HEK293 (cell line): ENCODE measurements around the gene TMEM270.

Experiments used
- BCL11B ChIP-seq: fragments of 450-650 bp; formaldehyde crosslinking; IDR thresholded peaks from 2 replicates; pipeline ENCODE4 v1.5.1; 2016; ENCODE audit warnings: low read depth, missing biosample characterization, missing genetic modification characterization
- GFI1B ChIP-seq: fragments of 450-650 bp; formaldehyde crosslinking; IDR thresholded peaks from 2 replicates; pipeline ENCODE4 v1.5.1; 2016; ENCODE audit warnings: missing biosample characterization, missing genetic modification characterization
- HOXC10 ChIP-seq: sonication (generic); formaldehyde crosslinking; IDR thresholded peaks from 2 replicates; pipeline ENCODE4 v1.8.1; 2023; ENCODE audit warnings: mild to moderate bottlenecking, missing genetic modification reagents
- IKZF3 ChIP-seq: fragments of 450-650 bp; IDR thresholded peaks from 2 replicates; pipeline ENCODE4 v1.5.0; 2018; ENCODE audit warnings: missing biosample characterization, mild to moderate bottlenecking, missing genetic modification characterization, moderate library complexity
- KLF1 ChIP-seq: fragments of 450-650 bp; formaldehyde crosslinking; IDR thresholded peaks from 2 replicates; pipeline ENCODE4 v1.5.1; 2016; ENCODE audit warnings: missing biosample characterization, missing genetic modification characterization
- MEIS1 ChIP-seq: sonication (generic); formaldehyde crosslinking; IDR thresholded peaks from 2 replicates; pipeline ENCODE4 v1.8.1; 2022; ENCODE audit warnings: missing genetic modification reagents, mild to moderate bottlenecking, borderline replicate concordance
- MZF1 ChIP-seq: fragments of 450-650 bp; formaldehyde crosslinking; IDR thresholded peaks from 2 replicates; pipeline ENCODE4 v1.5.1; 2017; ENCODE audit warnings: missing biosample characterization, missing genetic modification characterization, borderline replicate concordance
- PATZ1 ChIP-seq: fragments of 450-650 bp; formaldehyde crosslinking; IDR thresholded peaks from 2 replicates; pipeline ENCODE4 v1.5.1; 2016; ENCODE audit warnings: missing biosample characterization, missing genetic modification characterization
- SP7 ChIP-seq: fragments of 450-650 bp; formaldehyde crosslinking; IDR thresholded peaks from 2 replicates; pipeline ENCODE4 v1.5.1; 2016; ENCODE audit warnings: missing biosample characterization, missing genetic modification characterization
- ZBTB49 ChIP-seq: fragments of 450-650 bp; formaldehyde crosslinking; IDR thresholded peaks from 2 replicates; pipeline ENCODE4 v1.5.1; 2016; ENCODE audit warnings: missing biosample characterization, missing genetic modification characterization, low read depth
- ZBTB8A ChIP-seq: fragments of 450-650 bp; formaldehyde crosslinking; IDR thresholded peaks from 2 replicates; pipeline ENCODE4 v1.5.1; 2016; ENCODE audit warnings: missing biosample characterization, missing genetic modification characterization
- ZFP41 ChIP-seq: fragments of 450-650 bp; formaldehyde crosslinking; IDR thresholded peaks from 2 replicates; pipeline ENCODE4 v1.5.1; 2016; ENCODE audit warnings: missing biosample characterization, missing genetic modification characterization, borderline replicate concordance
- ZNF175 ChIP-seq: fragments of 450-650 bp; formaldehyde crosslinking; IDR thresholded peaks from 2 replicates; pipeline ENCODE4 v1.5.1; 2016; ENCODE audit warnings: missing biosample characterization, missing genetic modification characterization
- ZNF19 ChIP-seq: fragments of 450-650 bp; formaldehyde crosslinking; IDR thresholded peaks from 2 replicates; pipeline ENCODE4; 2016; ENCODE audit warnings: missing biosample characterization, missing genetic modification characterization, low read depth
- ZNF223 ChIP-seq: fragments of 450-650 bp; formaldehyde crosslinking; IDR thresholded peaks from 2 replicates; pipeline ENCODE4 v1.5.1; 2016; ENCODE audit warnings: missing biosample characterization, missing genetic modification characterization
- ZNF24 ChIP-seq: fragments of 450-650 bp; formaldehyde crosslinking; IDR thresholded peaks from 2 replicates; pipeline ENCODE4 v1.5.1; 2016; ENCODE audit warnings: missing biosample characterization, missing genetic modification characterization
- ZNF248 ChIP-seq: fragments of 450-650 bp; formaldehyde crosslinking; IDR thresholded peaks from 2 replicates; pipeline ENCODE4 v1.5.1; 2017; ENCODE audit warnings: missing biosample characterization, missing genetic modification characterization
- ZNF26 ChIP-seq: fragments of 450-650 bp; formaldehyde crosslinking; IDR thresholded peaks from 2 replicates; pipeline ENCODE4 v1.5.1; 2016; ENCODE audit warnings: missing biosample characterization, missing genetic modification characterization
- ZNF266 ChIP-seq: fragments of 450-650 bp; formaldehyde crosslinking; IDR thresholded peaks from 2 replicates; pipeline ENCODE4 v1.5.1; 2016; ENCODE audit warnings: missing biosample characterization, missing genetic modification characterization, low read depth
- ZNF274 ChIP-seq, 2 experiments: fragments of 200-500 bp in 1 of 2; fragments of 450-650 bp in 1 of 2; sonication (Bioruptor generic) in 1 of 2; formaldehyde crosslinking in 1 of 2; IDR thresholded peaks; 2 replicates each; pipeline versions ENCODE4 v1.5.1 to v1.6.1; 2014 to 2016; ENCODE audit warnings: borderline replicate concordance in 1 of 2, inconsistent platforms in 1 of 2, low read length in 1 of 2, missing biosample characterization in 1 of 2, missing genetic modification characterization in 1 of 2
- ZNF311 ChIP-seq: fragments of 450-650 bp; formaldehyde crosslinking; IDR thresholded peaks from 2 replicates; pipeline ENCODE4 v1.5.1; 2017; ENCODE audit warnings: missing biosample characterization, missing genetic modification characterization, borderline replicate concordance
- ZNF398 ChIP-seq: fragments of 450-650 bp; formaldehyde crosslinking; IDR thresholded peaks from 2 replicates; pipeline ENCODE4 v1.5.1; 2017; ENCODE audit warnings: missing biosample characterization, missing genetic modification characterization
- ZNF433 ChIP-seq: fragments of 450-650 bp; formaldehyde crosslinking; IDR thresholded peaks from 2 replicates; pipeline ENCODE4 v1.5.1; 2016; ENCODE audit warnings: missing biosample characterization, missing genetic modification characterization, low read depth
- ZNF571 ChIP-seq: fragments of 450-650 bp; formaldehyde crosslinking; IDR thresholded peaks from 2 replicates; pipeline ENCODE4 v1.5.0; 2017; ENCODE audit warnings: missing biosample characterization, missing genetic modification characterization
- ZNF580 ChIP-seq: fragments of 450-650 bp; formaldehyde crosslinking; IDR thresholded peaks from 2 replicates; pipeline ENCODE4 v1.5.1; 2016; ENCODE audit warnings: missing biosample characterization, missing genetic modification characterization
- ZNF596 ChIP-seq: fragments of 450-650 bp; IDR thresholded peaks from 2 replicates; pipeline ENCODE4 v1.5.0; 2018; ENCODE audit warnings: missing biosample characterization, mild to moderate bottlenecking, missing genetic modification characterization, moderate library complexity
- ZNF600 ChIP-seq: fragments of 450-650 bp; formaldehyde crosslinking; IDR thresholded peaks from 2 replicates; pipeline ENCODE4 v1.5.1; 2016; ENCODE audit warnings: missing biosample characterization, missing genetic modification characterization
- ZNF624 ChIP-seq: fragments of 450-650 bp; formaldehyde crosslinking; IDR thresholded peaks from 2 replicates; pipeline ENCODE4 v1.5.1; 2017; ENCODE audit warnings: missing biosample characterization, missing genetic modification characterization
- ZNF664 ChIP-seq: fragments of 450-650 bp; formaldehyde crosslinking; IDR thresholded peaks from 2 replicates; pipeline ENCODE4 v1.5.1; 2016; ENCODE audit warnings: missing biosample characterization, missing genetic modification characterization
- ZNF704 ChIP-seq: fragments of 450-650 bp; formaldehyde crosslinking; IDR thresholded peaks from 2 replicates; pipeline ENCODE4 v1.5.1; 2016; ENCODE audit warnings: missing biosample characterization, missing genetic modification characterization
- ZNF747 ChIP-seq: fragments of 450-650 bp; formaldehyde crosslinking; IDR thresholded peaks from 2 replicates; pipeline ENCODE4 v1.5.1; 2016; ENCODE audit warnings: missing biosample characterization, missing genetic modification characterization
- ZNF785 ChIP-seq: fragments of 450-650 bp; formaldehyde crosslinking; IDR thresholded peaks from 2 replicates; pipeline ENCODE4 v1.5.1; 2016; ENCODE audit warnings: missing biosample characterization, missing genetic modification characterization
- ZNF791 ChIP-seq: fragments of 450-650 bp; formaldehyde crosslinking; IDR thresholded peaks from 2 replicates; pipeline ENCODE4 v1.5.1; 2016; ENCODE audit warnings: missing biosample characterization, missing genetic modification characterization

TMEM270 gene

GRCh38 chr7:73890555-73891147, 29.7 kb downstream of the TMEM270 start (continued):
- TF ChIP-seq ZNF704 (tag by site-specific recombination) (no peak), IKZF3 (tag by site-specific recombination) (no peak), MZF1 (no peak), ZNF571 (no peak), ZNF398 (tag by site-specific recombination) (no peak), ZNF580 (tag by site-specific recombination) (no peak), ZNF19 (tag by site-specific recombination) (no peak), ZNF747 (tag by site-specific recombination) (no peak), ZNF433 (peak; percentile 77), ZNF24 (tag by site-specific recombination) (no peak), ZNF26 (tag by site-specific recombination) (no peak), ZNF266 (tag by site-specific recombination) (no peak), HOXC10 (CRISPR knock-in tag) (no peak), ZBTB49 (tag by site-specific recombination) (no peak), ZNF596 (no peak), ZNF600 (no peak), ZBTB8A (tag by site-specific recombination) (peak; percentile 69), PATZ1 (no peak), ZNF624 (tag by site-specific recombination) (no peak), ZNF664 (tag by site-specific recombination) (0 out of 2 replicates have a peak, but pooled peaks have one; percentile 51), ZFP41 (no peak), KLF1 (no peak), ZNF274 (IDR thresholded peaks at IDR 0.05; ENCODE audit: low read length) (no peak), ZNF274 (tag by site-specific recombination; IDR thresholded peaks at IDR 0.05; ENCODE audit: borderline replicate concordance) (no peak), ZNF311 (tag by site-specific recombination) (no peak), ZNF175 (tag by site-specific recombination) (no peak), ZNF223 (tag by site-specific recombination) (no peak), ZNF248 (tag by site-specific recombination) (no peak), ZNF785 (tag by site-specific recombination) (no peak), GFI1B (tag by site-specific recombination) (no peak), BCL11B (tag by site-specific recombination) (no peak), SP7 (tag by site-specific recombination) (no peak), MEIS1 (CRISPR knock-in tag) (no peak), ZNF791 (tag by site-specific recombination) (no peak)
